Ascending aorta (tissue), 2 donors: ENCODE measurements around the gene SMLR1. TPM values are rescaled to one million over a fixed set of nuclear protein-coding genes. Genes with fewer than 3 reads are reported as not detected.

Experiments used
- DNase-seq, 2 donors: peaks; one replicate each; pipeline ENCODE4 v3.0.0-alpha.2; 2019; ENCODE audit warnings: low spot score in 2 of 2
- H3K27ac ChIP-seq, 2 donors: fragments of 200-600 bp; sonication (generic); one replicate each; pipeline ENCODE4 v1.5.1; 2016 to 2017; ENCODE audit warnings: mild to moderate bottlenecking in 1 of 2
- H3K27me3 ChIP-seq: fragments of 200-600 bp; sonication (generic); one replicate; pipeline ENCODE4 v1.5.1; 2017
- H3K36me3 ChIP-seq, 2 donors: fragments of 200-600 bp; sonication (generic); one replicate each; pipeline ENCODE4 v1.5.1; 2016
- H3K4me1 ChIP-seq, 2 donors: fragments of 200-600 bp; sonication (generic); one replicate each; pipeline ENCODE4 v1.5.1; 2016 to 2017; ENCODE audit warnings: mild to moderate bottlenecking in 1 of 2
- H3K4me3 ChIP-seq, 2 donors: fragments of 200-600 bp; sonication (generic); one replicate each; pipeline ENCODE4 v1.5.1; 2016 to 2017; ENCODE audit warnings: mild to moderate bottlenecking in 1 of 2
- H3K9me3 ChIP-seq, 2 donors: fragments of 200-600 bp; sonication (generic); one replicate each; pipeline ENCODE4 v1.5.1; 2016
- CTCF ChIP-seq, 3 experiments: fragments of 200-600 bp in 2 of 3; fragments of 450-650 bp in 1 of 3; sonication (generic) in 2 of 3; IDR thresholded peaks; one replicate each; pipeline ENCODE4 v1.5.1; 2016 to 2019; ENCODE audit warnings: antibody characterized with exemption in 3 of 3, mild to moderate bottlenecking in 1 of 3, moderate library complexity in 1 of 3
- intact Hi-C: fragments of 100-400 bp; cut with DNase I; formaldehyde crosslinking; loops from one replicate; pipeline ENCODE4 v1.15.1; 2023
- total RNA-seq: library from RNA; depleted of rRNA; stranded (reverse); fragments of >200 nt; gene quantifications from one replicate; pipeline ENCODE4 v1.1.0, GENCODE V29; 2016

SMLR1 gene
- total RNA-seq, 1 donor from 2014 or later, result not detected

GRCh38 chr6:130849594-130849993 is 22.4 kb downstream of the SMLR1 start:
- intact Hi-C loops, result loop anchor here (10.0 kb wide), 1 partner anchor 525 kb away; no protein-coding TSS in a partner anchor
- DNase-seq, result no peak
- H3K36me3 ChIP-seq, result peaks cover 0 to 7% of the 10 kb centered on the region in 2 donors

GRCh38 chr6:130851026-130851425 is 23.8 kb downstream of the SMLR1 start:
- peaks cover 0 to 17% of the 10 kb centered on the region in 2 donors for H3K36me3 ChIP-seq
- intact Hi-C loops, result no loop called here
- H3K4me1 ChIP-seq, result no peaks in the 10 kb centered on the region
- no peak overlapping the region for H3K27ac ChIP-seq
- H3K27me3 ChIP-seq, result no peaks in the 10 kb centered on the region
- no peak overlapping the region for H3K4me3 ChIP-seq
- DNase-seq, result no peak
- no peak for TF ChIP-seq CTCF (IDR thresholded peaks at IDR 0.05)
- no peaks in the 10 kb centered on the region for H3K9me3 ChIP-seq

More at GRCh38 chr6:130849594-130849993, 22.4 kb downstream of the SMLR1 start:
- Histone ChIP-seq H3K27me3 (no peaks in the 10 kb centered on the region), H3K4me3 (no peak overlapping the region), H3K9me3 (no peaks in the 10 kb centered on the region), H3K4me1 (no peaks in the 10 kb centered on the region), H3K27ac (no peak overlapping the region)
- no peak for TF ChIP-seq CTCF (IDR thresholded peaks at IDR 0.05)

- Histone ChIP-seq H3K4me1 (no peaks in the 10 kb centered on the region), H3K27ac (no peak overlapping the region), H3K4me3 (no peak overlapping the region), H3K36me3 (peaks cover 0 to 17% of the 10 kb centered on the region in 2 donors), H3K9me3 (no peaks in the 10 kb centered on the region), H3K27me3 (no peaks in the 10 kb centered on the region)
- DNase-seq, result no peak
- TF ChIP-seq CTCF (IDR thresholded peaks at IDR 0.05), result no peak
- intact Hi-C loops, result no loop called here
Measured at GRCh38 chr6:130852844-130853554, 25.8 kb downstream of the SMLR1 start.

GRCh38 chr6:130853555-130854183 is 26.5 kb downstream of the SMLR1 start:
- no peak for TF ChIP-seq CTCF (IDR thresholded peaks at IDR 0.05)
- Histone ChIP-seq H3K9me3 (no peaks in the 10 kb centered on the region), H3K4me1 (no peaks in the 10 kb centered on the region), H3K27ac (no peak overlapping the region), H3K4me3 (no peak overlapping the region), H3K36me3 (peaks cover 2 to 17% of the 10 kb centered on the region in 2 donors), H3K27me3 (no peaks in the 10 kb centered on the region)
- no peak for DNase-seq
- intact Hi-C loops, result no loop called here

GRCh38 chr6:130858054-130858453 is 30.8 kb downstream of the SMLR1 start:
- H3K9me3 ChIP-seq, result no peaks in the 10 kb centered on the region
- intact Hi-C loops, result no loop called here
- no peak overlapping the region for H3K4me3 ChIP-seq
- H3K4me1 ChIP-seq, result no peaks in the 10 kb centered on the region
- H3K27me3 ChIP-seq, result no peaks in the 10 kb centered on the region
- DNase-seq, result no peak
- no peak overlapping the region for H3K27ac ChIP-seq
- no peak for TF ChIP-seq CTCF (IDR thresholded peaks at IDR 0.05)
- H3K36me3 ChIP-seq, result peaks cover 2 to 28% of the 10 kb centered on the region in 2 donors
